Anterior cingulate cortex (tissue), 58 donors: ENCODE results near the gene COQ9.

ENCODE experiments used
- DNase-seq, 58 donors: peaks; one replicate each; lab custom pipeline; 2025; lab: John Stamatoyannopoulos, UW

Gene COQ9

DNA sequence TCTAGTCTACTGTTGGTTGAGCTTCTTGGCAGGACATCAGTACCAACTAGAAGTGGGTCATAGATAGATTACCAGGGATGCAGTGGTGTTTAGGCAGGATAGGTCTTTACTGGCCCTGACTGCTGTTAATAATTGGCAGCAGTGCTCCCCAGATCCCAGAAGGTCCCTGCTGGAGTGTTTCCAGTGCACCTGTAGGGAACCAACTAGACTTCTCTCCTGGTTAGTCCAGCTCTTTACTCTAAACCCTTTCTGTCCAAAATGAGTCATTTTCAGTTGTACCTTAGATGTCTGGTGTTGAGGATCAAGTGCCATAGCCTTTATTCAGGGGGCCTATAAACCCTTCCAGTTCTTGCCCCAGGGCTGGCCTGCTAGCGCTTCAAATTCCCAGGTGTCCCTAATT is 23.9 kb downstream of the COQ9 start:
- no peak for DNase-seq

- no peak for DNase-seq
Observed at GRCh38 chr16:57471852-57472664, 24.8 kb downstream of the COQ9 start.

GRCh38 chr16:57472665-57473060 is 25.4 kb downstream of the COQ9 start:
- no peak for DNase-seq

DNA sequence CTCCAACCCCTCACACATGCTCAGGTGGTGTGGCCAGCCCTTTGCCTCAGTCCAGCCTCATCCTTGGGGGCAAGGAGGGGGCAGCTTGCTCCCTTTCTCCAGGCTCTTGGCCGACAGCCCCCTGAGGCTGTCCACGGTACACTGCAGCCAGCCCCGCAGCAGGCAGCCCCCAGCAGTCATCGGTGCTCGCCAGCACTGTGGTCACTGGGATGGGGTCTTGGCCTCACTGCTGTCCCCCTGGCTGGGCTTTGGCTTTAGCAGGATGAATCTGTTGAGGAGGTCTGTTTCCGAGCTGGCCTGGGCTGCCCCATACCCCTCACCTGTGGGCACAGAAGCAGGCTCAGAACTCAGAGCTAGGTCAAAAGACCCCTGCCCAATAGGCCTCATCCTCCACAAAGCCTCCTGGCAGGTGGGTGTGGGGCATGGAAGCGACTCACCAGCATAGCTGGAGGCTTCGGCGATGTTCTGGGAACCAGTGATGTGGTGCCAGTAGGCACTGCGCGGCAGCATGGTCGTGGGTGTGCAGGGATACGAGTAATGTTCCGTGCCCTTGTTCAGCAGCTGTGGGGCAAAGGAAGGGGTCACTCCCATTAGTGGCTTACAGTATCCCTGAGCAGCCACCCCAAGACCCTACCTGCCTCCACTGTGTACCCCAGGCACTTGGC is 26.0 kb downstream of the COQ9 start:
- DNase-seq = peak in 7 of 58 donors; percentile 13 to 59 (median 44)

DNA sequence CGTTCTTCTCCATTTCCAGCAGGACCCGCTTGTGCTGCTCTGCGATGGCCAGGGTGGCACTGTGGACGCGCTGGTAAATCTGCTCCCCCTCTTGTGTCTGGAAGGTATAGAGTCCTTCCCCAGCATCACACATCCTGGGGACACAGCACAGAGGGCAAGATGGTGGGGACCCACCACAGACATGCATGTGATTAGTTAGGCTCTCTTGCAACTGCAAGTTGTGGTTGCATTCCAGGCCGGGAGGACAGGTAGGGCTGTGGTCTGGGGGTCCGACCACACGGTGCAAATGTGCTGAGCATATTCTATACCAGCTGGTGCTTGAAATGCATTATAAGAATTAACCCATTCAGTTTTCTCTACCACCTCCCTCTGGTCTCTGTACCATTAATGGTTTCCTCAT is 26.6 kb downstream of the COQ9 start:
- no peak for DNase-seq

DNA sequence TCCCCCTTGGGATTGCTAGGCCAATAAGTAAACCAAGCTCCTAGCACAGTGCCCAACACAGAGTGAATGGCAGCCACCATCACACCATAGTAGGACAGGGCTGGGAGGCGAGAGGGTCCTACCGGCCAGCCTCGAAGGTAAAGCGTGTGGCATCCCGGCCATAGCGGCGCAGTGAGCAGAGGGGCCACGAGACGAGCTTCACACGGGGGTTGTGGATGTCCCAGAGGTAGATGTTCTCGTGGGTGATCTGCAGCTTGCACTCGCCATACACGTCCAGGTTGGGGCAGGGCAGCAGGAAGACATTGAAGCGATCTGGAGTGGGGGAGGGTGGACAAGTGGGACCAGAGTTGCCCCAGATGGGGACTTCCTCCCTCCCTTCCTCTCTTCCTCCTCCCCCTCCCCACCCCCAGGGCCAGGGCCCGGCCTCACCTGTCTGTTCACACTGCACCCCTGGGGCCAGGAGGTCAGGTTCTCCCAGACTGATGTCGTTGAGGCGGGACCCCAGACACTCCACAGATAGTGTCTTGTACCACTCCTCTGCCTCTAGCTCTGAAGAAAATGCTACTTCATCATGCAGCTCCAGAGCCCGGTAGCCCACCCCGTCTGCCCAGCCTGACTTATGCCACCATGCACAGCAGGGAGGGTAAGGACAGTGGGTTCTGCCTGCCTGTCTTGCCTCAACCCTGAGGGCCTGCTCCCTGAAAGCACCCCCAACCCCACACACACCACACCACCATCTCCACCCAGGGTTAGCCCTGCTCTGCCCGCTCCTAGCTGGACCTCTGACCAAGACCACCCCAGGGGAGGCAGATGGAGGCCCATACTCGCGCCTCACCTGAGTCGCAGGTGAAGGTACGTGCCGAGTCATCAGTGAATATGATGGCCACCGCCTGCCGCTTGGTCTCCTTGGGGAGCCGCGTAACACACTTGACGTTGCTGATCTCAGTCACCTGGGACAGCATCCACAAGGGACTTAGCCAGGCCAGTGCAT is 27.7 kb downstream of the COQ9 start:
- no peak for DNase-seq

- DNase-seq = peak in 1 of 58 donors; percentile 16
Observed at GRCh38 chr16:57475711-57476339, 28.5 kb downstream of the COQ9 start.

- no peak for DNase-seq
Observed at GRCh38 chr16:57476546-57477410, 29.5 kb downstream of the COQ9 start.

DNA sequence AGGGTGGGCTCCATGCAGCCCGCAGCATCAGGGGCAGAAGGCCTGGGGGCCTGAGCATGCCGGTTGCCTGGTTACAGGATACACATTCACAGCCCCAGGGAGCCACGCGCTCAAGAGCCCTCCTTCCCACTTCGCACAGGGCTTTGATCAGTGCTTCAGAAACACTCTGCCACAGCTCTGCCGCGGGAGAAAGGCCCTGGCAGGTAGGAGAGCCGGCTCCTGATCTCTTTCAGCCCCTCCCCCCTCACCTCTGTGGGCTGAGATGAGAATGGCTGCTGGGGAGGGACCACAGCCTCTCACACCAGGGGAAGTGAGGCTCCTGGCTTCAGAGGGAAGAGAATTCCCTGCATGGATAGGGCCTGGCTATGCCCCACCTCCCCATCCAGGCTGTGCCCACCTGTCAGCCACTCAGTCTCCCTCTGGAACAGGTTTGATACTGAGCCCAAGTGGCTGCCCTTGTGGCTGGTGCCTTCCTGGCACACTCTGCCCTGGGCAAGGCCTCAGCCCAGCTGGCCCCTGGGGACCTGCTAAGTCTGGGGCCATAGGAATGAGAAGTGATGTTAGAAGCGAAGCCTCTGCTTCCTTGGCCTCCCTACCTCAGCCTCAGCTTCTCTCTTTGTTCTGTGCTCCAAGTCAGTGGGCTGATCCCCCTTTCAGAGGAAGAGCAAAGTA is 30.4 kb downstream of the COQ9 start:
- peak in 1 of 58 donors; percentile 9 for DNase-seq

DNA sequence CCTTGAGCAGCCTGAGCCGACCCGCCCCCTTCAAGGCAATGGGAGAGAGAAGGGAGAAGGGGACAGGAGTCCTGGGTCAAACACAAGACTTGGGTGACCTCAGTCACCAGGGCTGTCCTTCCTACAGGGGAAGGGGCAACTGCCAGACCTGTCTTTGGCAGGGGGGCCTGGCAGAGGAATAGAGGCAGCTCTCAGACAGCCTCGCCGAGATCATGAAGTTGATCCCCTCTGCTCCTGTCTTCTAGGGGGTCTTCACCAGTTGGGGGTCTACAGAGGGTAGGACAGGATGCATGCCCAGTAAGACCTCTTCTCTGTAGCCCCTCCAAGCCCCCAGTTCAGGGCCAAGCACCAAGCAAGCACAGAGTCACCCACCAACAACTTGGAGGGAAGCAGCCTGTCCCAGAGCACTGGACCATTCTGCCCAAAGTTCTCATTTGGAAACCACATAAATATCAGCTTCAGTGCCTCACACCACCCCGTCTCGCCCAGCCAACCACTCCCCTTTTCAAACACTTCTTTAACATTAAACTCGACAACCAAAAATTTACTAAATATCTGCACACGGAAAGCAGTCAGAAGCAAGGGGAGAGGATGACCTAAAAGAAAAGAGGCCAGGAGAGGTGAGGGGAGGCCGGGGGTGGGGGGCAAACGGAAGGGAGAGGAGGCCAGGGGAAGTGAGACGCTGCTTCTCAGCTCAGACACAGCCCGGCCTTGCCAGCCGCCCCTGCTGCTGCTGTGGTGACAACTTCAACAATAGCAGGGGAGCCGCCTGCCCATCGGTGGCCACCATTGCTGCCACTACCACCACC is 31.3 kb downstream of the COQ9 start:
- no peak for DNase-seq

- peak in 39 of 58 donors; percentile 16 to 83 (median 42) for DNase-seq
Observed at GRCh38 chr16:57479205-57479975, 32.1 kb downstream of the COQ9 start.

GRCh38 chr16:57479976-57480753 is 32.9 kb downstream of the COQ9 start:
- no peak for DNase-seq

DNA sequence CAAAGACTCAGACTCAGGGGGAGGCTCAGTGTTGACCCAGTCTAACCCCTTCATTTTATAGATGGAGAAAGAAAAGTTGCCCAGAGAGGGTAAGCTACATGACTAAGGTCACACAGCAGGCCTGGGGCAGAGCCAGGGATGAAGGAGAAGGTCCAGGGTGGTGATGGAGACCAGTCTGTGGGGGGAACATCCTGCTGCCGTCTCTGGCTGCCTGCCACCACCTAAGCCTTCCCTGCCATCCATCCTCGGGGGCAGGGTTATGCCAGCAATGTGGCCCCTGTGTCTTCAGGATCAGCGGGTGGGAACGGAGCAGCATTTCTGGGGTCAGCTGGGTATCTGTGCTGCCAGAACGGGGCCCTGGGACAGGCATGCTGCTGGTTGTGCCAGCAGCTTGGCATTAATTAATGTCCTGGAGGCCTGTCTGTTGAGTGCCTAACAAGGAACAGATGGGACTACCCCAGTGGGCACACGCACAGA is 33.5 kb downstream of the COQ9 start:
- DNase-seq = no peak

- no peak for DNase-seq
Observed at GRCh38 chr16:57481421-57481820, 34.1 kb downstream of the COQ9 start.

DNA sequence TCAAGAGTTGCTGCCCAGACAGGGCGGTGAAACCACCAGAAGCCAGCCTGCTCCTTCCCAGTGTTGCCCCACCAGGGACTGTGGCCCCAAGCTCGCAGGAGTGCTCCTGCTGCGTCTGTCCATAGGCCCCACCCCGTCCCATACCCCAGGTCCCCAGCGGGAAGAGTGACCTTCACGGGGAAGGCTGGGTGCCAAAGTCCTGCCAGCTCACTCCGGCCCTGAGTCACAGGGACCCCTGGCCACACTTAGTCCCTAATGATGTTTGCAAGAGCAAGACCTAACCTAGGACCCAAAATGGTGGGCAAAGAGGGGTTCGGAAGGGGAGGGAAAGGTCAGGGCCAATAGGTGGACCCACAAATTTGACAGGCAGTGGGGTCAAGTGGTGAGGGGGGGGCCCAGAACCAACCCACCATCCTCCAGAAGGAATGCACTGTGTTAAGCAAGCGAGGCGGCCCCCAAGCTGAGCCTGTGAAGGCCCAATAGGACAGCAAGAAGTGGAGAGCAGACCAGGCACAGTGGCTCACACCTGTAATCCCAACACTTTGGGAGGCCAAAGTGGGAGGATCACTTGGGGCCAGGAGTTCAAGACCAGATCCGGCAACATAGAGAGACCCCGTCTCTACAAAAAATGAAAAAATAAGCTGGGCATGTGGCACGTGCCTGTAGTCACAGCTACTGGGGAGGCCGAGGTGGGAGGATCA is 35.7 kb downstream of the COQ9 start:
- DNase-seq = no peak
